ENCODE data around the gene ZNF33B.

GRCh38 chr10:42618424-42618823 lies 19.9 kb downstream of the ZNF33B start:
- no peak for TF ChIP-seq NR1H2 (CRISPR knock-in tag; IDR thresholded peaks at IDR 0.05)
- no peak for TF ChIP-seq ATF1 (CRISPR knock-in tag; IDR thresholded peaks at IDR 0.05)
- TF ChIP-seq CREB1 (CRISPR knock-in tag; IDR thresholded peaks at IDR 0.05) = no peak
- TF ChIP-seq SP1 (CRISPR knock-in tag; conservative IDR thresholded peaks at IDR 0.05) = no peak
- TF ChIP-seq CTCF (IDR thresholded peaks at IDR 0.05) = no peak
- TF ChIP-seq RELA (CRISPR knock-in tag; IDR thresholded peaks at IDR 0.05; ENCODE audit: borderline replicate concordance) = no peak
- no peak for TF ChIP-seq JUN (CRISPR knock-in tag; IDR thresholded peaks at IDR 0.05)
- no peak for TF ChIP-seq FOXK1 (CRISPR knock-in tag; IDR thresholded peaks at IDR 0.05)
- no peak for TF ChIP-seq ATF2 (CRISPR knock-in tag; IDR thresholded peaks at IDR 0.05; ENCODE audit: borderline replicate concordance, low read depth)
- TF ChIP-seq NR2C2 (CRISPR knock-in tag; IDR thresholded peaks at IDR 0.05) = no peak
- no peak for TF ChIP-seq ARID4B (CRISPR knock-in tag; IDR thresholded peaks at IDR 0.05; ENCODE audit: borderline replicate concordance)
